Heart right ventricle (tissue), 16 donors: ENCODE results near the gene KRT76. TPM values are rescaled to one million over a fixed set of nuclear protein-coding genes. Genes with fewer than 3 reads are reported as not detected.

Experiments used
- ATAC-seq, 8 donors: fragments of 200-7000 bp; cut with Tn5 transposase; one replicate each; pipeline ENCODE4 v1.9.1; 2020; ENCODE audit warnings: mild to moderate bottlenecking in 8 of 8, moderate library complexity in 8 of 8, moderate number of reproducible peaks in 1 of 8
- DNase-seq, 2 donors: peaks; one replicate each; pipeline ENCODE4 v3.0.0-alpha.2; 2020
- H3K27ac ChIP-seq, 10 donors: fragments of 200-600 bp; sonication (generic) in 2 of 10; one replicate each; pipeline versions ENCODE4 v1.5.0 to v1.8.0; 2020 to 2022; ENCODE audit warnings: mild to moderate bottlenecking in 3 of 10
- H3K27me3 ChIP-seq, 7 donors: fragments of 200-600 bp; one replicate each; pipeline ENCODE4 v1.8.0; 2021 to 2022; ENCODE audit warnings: mild to moderate bottlenecking in 2 of 7
- H3K36me3 ChIP-seq, 9 donors: fragments of 200-600 bp; sonication (generic) in 1 of 9; one replicate each; pipeline versions ENCODE4 v1.5.0 to v1.8.0; 2020 to 2022; ENCODE audit warnings: mild to moderate bottlenecking in 2 of 9
- H3K4me1 ChIP-seq, 9 donors: fragments of 200-600 bp; sonication (generic) in 1 of 9; one replicate each; pipeline versions ENCODE4 v1.5.0 to v1.8.0; 2020 to 2022; ENCODE audit warnings: mild to moderate bottlenecking in 4 of 9
- H3K4me3 ChIP-seq, 10 donors: fragments of 200-600 bp; sonication (generic) in 2 of 10; one replicate each; pipeline versions ENCODE4 v1.5.0 to v1.8.0; 2020 to 2022; ENCODE audit warnings: mild to moderate bottlenecking in 7 of 10, moderate library complexity in 2 of 10
- H3K9me3 ChIP-seq, 11 donors: fragments of 200-600 bp in 10 of 11; sonication (generic) in 2 of 11; one replicate each; pipeline versions ENCODE4 v1.5.0 to v1.8.0; 2013 to 2022; ENCODE audit warnings: mild to moderate bottlenecking in 2 of 11, control low read depth in 1 of 11, moderate library complexity in 1 of 11
- WGBS, 2 donors: extraction: QIAGEN DNeasy Blood & Tissue Kit; methylation state at CpG; one replicate each; pipeline ENCODE4 v1.1.7; 2013; ENCODE audit warnings: inconsistent platforms in 1 of 2; 5-methylcytosine and 5-hydroxymethylcytosine counted together
- intact Hi-C, 10 donors: fragments of 100-400 bp; cut with DNase I; formaldehyde crosslinking; loops; one replicate each; pipeline versions ENCODE4 v1.11.1 to v1.14.2; 2022
- polyA plus RNA-seq, 2 donors: library from polyadenylated mRNA; stranded (reverse); fragments of 200-250 nt; gene quantifications; one replicate each; pipeline ENCODE4 v1.2.3, GENCODE V29; 2013
- total RNA-seq, 10 donors: library from RNA; stranded (reverse); fragmentation: NEBNext Ultra II Directional in 3 of 10; extraction: Animal tissue kit (Norgen Biotek cat#: 25700) in 3 of 10; gene quantifications; one replicate each; pipeline versions ENCODE4 v1.2.1 to v1.2.4, GENCODE V29; 2021 to 2023
- TF ChIP-seq, protein P1 (sequence below), 9 donors: fragments of 200-600 bp; sonication (generic) in 2 of 9; IDR thresholded peaks; one replicate each; pipeline versions ENCODE4 v1.5.0 to v1.8.0; 2021 to 2022; ENCODE audit warnings: antibody characterized with exemption in 9 of 9, mild to moderate bottlenecking in 5 of 9, moderate library complexity in 1 of 9
- donor health status: Arrhythmogenic right ventricular cardiomyopathy.
- donor health status: ischemic (EF 13 %, LVEDD 7.1; RV severe dilation, severe dysfunction).
- donor health status: healthy with polysubstance abuse.
- donor health status: DM: no; HTN: yes; CAD: no.
- donor health status: DM: no; HTN: no; CAD: no.
- donor health status: ischemic (EF 25% LVEDD 6.9; RV normal size, moderate dysfunction).
- donor health status: ischemic (EF 25% LVEDD 5.7; RV mildly dilated, moderate dysfunction).
- donor health status: healthy.
- donor health status: DM: yes; HTN: yes; CAD: no.
- donor health status: Ischemic cardiomyopathy.
- donor health status: ischemic (EF 35%, LVEDD 5.7; RV mildly dilated, moderate dysfunction).
- donor health status: nonischemic (EF 11% LVEDD 7.7; RV severe dilation, severe dysfunction).
- donor health status: DM: yes; HTN: yes; CAD: no.
- donor health status: PGD.
- donor health status: ischemic (EF 29% LVEDD 5.4; RV normal size, mild dysfunction).
- donor health status: nonischemic (EF 23%, LVEDD 6.1; RV moderate dilation, normal function).

KRT76 gene
- total and polyA plus RNA-seq, 12 donors, result not detected

DNA sequence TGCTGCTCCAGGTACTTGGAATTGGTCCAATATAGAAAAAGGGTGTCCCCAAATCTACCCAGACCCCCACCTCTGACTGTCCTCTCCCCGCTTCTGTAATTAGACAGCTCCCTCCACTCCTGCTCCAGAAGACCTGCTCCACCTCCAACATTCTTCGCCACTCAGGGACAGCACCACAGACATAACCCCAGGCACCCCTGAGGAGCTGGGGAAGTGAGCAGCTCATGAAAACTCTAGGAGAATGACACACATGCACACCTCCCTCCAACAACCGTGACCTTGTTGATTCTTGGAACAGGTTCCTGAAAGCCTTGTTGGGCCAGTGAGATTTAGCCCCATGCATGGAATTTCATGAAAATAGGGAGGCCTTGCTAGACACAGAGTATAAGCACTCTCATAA, 28.6 kb upstream of the KRT76 start:
- H3K4me3 ChIP-seq, result no peak overlapping the region
- WGBS, 2 donors, result 80 to 82% methylated on average over 3 of the region's 3 CpGs
- H3K9me3 ChIP-seq, result no peaks in the 10 kb centered on the region
- no peak for ATAC-seq
- no peak overlapping the region for H3K27ac ChIP-seq
- TF ChIP-seq, protein P1, sequence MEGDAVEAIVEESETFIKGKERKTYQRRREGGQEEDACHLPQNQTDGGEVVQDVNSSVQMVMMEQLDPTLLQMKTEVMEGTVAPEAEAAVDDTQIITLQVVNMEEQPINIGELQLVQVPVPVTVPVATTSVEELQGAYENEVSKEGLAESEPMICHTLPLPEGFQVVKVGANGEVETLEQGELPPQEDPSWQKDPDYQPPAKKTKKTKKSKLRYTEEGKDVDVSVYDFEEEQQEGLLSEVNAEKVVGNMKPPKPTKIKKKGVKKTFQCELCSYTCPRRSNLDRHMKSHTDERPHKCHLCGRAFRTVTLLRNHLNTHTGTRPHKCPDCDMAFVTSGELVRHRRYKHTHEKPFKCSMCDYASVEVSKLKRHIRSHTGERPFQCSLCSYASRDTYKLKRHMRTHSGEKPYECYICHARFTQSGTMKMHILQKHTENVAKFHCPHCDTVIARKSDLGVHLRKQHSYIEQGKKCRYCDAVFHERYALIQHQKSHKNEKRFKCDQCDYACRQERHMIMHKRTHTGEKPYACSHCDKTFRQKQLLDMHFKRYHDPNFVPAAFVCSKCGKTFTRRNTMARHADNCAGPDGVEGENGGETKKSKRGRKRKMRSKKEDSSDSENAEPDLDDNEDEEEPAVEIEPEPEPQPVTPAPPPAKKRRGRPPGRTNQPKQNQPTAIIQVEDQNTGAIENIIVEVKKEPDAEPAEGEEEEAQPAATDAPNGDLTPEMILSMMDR (IDR thresholded peaks at IDR 0.05), result no peak
- H3K4me1 ChIP-seq, result no peaks in the 10 kb centered on the region
- DNase-seq, result no peak
- H3K27me3 ChIP-seq, result peaks cover 0 to 28% (median 11%) of the 10 kb centered on the region in 7 donors
- H3K36me3 ChIP-seq, result no peaks in the 10 kb centered on the region
- intact Hi-C loops, result no loop called here

GRCh38 chr12:52805000-52805399, 27.9 kb upstream of the KRT76 start:
- no peaks in the 10 kb centered on the region for H3K4me1 ChIP-seq
- no peak overlapping the region for H3K27ac ChIP-seq
- H3K36me3 ChIP-seq, result no peaks in the 10 kb centered on the region
- intact Hi-C loops, result no loop called here
- TF ChIP-seq, protein P1 (IDR thresholded peaks at IDR 0.05), result no peak
- ATAC-seq, result no peak
- WGBS, 2 donors, result 24 to 43% methylated on average over 1 of the region's 1 CpG
- H3K9me3 ChIP-seq, result no peaks in the 10 kb centered on the region
- peaks cover 0 to 28% (median 10%) of the 10 kb centered on the region in 7 donors for H3K27me3 ChIP-seq
- DNase-seq, result no peak
- no peak overlapping the region for H3K4me3 ChIP-seq

- Histone ChIP-seq H3K4me1 (no peaks in the 10 kb centered on the region), H3K4me3 (no peak overlapping the region), H3K36me3 (no peaks in the 10 kb centered on the region), H3K27me3 (peaks cover 0 to 14% (median 0%) of the 10 kb centered on the region in 7 donors), H3K9me3 (no peaks in the 10 kb centered on the region), H3K27ac (no peak overlapping the region)
- intact Hi-C loops, result no loop called here
- 58 to 79% methylated on average over 6 of the region's 6 CpGs for WGBS, 2 donors
- ATAC-seq (no peak), DNase-seq (no peak)
- TF ChIP-seq, protein P1 (IDR thresholded peaks at IDR 0.05), result no peak
Measured at GRCh38 chr12:52802442-52802841, 25.3 kb upstream of the KRT76 start.

- Histone ChIP-seq H3K9me3 (no peaks in the 10 kb centered on the region), H3K27ac (no peak overlapping the region), H3K27me3 (peaks cover 0 to 9% (median 0%) of the 10 kb centered on the region in 7 donors), H3K36me3 (no peaks in the 10 kb centered on the region), H3K4me3 (no peak overlapping the region), H3K4me1 (no peaks in the 10 kb centered on the region)
- DNase-seq (no peak), ATAC-seq (no peak)
- intact Hi-C loops, result no loop called here
- 70 to 71% methylated on average over 3 of the region's 3 CpGs for WGBS, 2 donors
- TF ChIP-seq, protein P1 (IDR thresholded peaks at IDR 0.05), result no peak
Measured at GRCh38 chr12:52801773-52802172, 24.6 kb upstream of the KRT76 start.
